HG03280 (cell line): ENCODE data around the gene UNC50.

Experiments
- ATAC-seq: cut with Tn5 transposase; IDR thresholded peaks from one replicate; pipeline ENCODE4 v1.9.1; 2021; ENCODE audit warnings: mild to moderate bottlenecking, moderate library complexity; ENCODE audit not compliant: unreplicated experiment

Gene UNC50

GRCh38 chr2:98663511-98664090, 55.2 kb downstream of the UNC50 start:
- no peak for ATAC-seq

- ATAC-seq = no peak
Measured at GRCh38 chr2:98664323-98664722, 55.9 kb downstream of the UNC50 start.

- ATAC-seq = no peak
Measured at GRCh38 chr2:98665677-98666076, 57.3 kb downstream of the UNC50 start.
